Left lung (tissue), 14 donors: ENCODE measurements around the gene RESP18. TPM values are rescaled to one million over a fixed set of nuclear protein-coding genes. Genes with fewer than 3 reads are reported as not detected.

ENCODE experiments used
- ATAC-seq: fragments of 200-7000 bp; cut with Tn5 transposase; one replicate; pipeline ENCODE4 v1.9.1; 2020; ENCODE audit warnings: moderate library complexity
- DNase-seq, 4 donors: peaks; one replicate each; pipeline ENCODE4 v3.0.0-alpha.2; 2013 to 2020
- H3K27ac ChIP-seq, 2 donors: fragments of 200-600 bp; sonication (generic) in 1 of 2; one replicate each; pipeline versions ENCODE4 v1.5.0 to v1.8.0; 2020 to 2021
- H3K27me3 ChIP-seq, 2 donors: fragments of 200-600 bp; sonication (generic) in 1 of 2; one replicate each; pipeline versions ENCODE4 v1.5.0 to v1.8.0; 2020 to 2021
- H3K36me3 ChIP-seq, 2 donors: fragments of 200-600 bp; sonication (generic) in 1 of 2; one replicate each; pipeline versions ENCODE4 v1.5.0 to v1.8.0; 2020 to 2021
- H3K4me1 ChIP-seq, 2 donors: fragments of 200-600 bp; one replicate each; pipeline ENCODE4 v1.8.0; 2021
- H3K4me3 ChIP-seq, 2 donors: fragments of 200-600 bp; sonication (generic) in 1 of 2; one replicate each; pipeline versions ENCODE4 v1.5.0 to v1.8.0; 2020 to 2021; ENCODE audit warnings: mild to moderate bottlenecking in 1 of 2
- H3K9me3 ChIP-seq, 2 donors: fragments of 200-600 bp; sonication (generic) in 1 of 2; one replicate each; pipeline versions ENCODE4 v1.5.0 to v1.8.0; 2020 to 2021
- intact Hi-C, 2 donors: fragments of 100-400 bp; cut with DNase I; formaldehyde crosslinking; loops; one replicate each; pipeline versions ENCODE4 v1.11.2 to v1.14.2; 2022
- long read RNA-seq, 12 donors: library from polyadenylated mRNA in 2 of 12; unstranded in 2 of 12; transcript quantifications; one replicate each; pipeline ENCODE4 v2.0.0 and lab custom pipeline, GENCODE V29; 2019 to 2026
- polyA plus RNA-seq, 6 donors: library from polyadenylated mRNA; unstranded; fragments of 120-200 nt; gene quantifications; one replicate each; pipeline ENCODE4 v1.2.1, GENCODE V29; 2013; ENCODE audit not compliant: insufficient read length in 6 of 6
- total RNA-seq, 2 donors: library from RNA; stranded (reverse); fragmentation: NEBNext Ultra II Directional; extraction: Animal tissue kit (Norgen Biotek cat#: 25700); gene quantifications; one replicate each; pipeline ENCODE4 v1.2.1, GENCODE V29; 2021
- TF ChIP-seq, protein P1 (sequence below), 2 donors: fragments of 200-600 bp; sonication (generic) in 1 of 2; IDR thresholded peaks; one replicate each; pipeline versions ENCODE4 v1.5.0 to v1.8.0; 2021; ENCODE audit warnings: antibody characterized with exemption in 2 of 2
- donor health status: DM: no; HTN: yes; CAD: no.
- donor health status: DM: no; HTN: no; CAD: no.

The RESP18 gene
- total RNA-seq (not detected), polyA plus RNA-seq (not detected)
- long read RNA-seq, donor 1, result 0 reads
- long read RNA-seq, donor 2, result 0 reads
- long read RNA-seq, donor 3, result 0 reads
- long read RNA-seq, donor 4, result 0 reads
- long read RNA-seq, donor 5, result 0 reads
- long read RNA-seq, donor 6, result 0 reads
- long read RNA-seq, donor 7, result 0 reads
- long read RNA-seq, donor 8, result 0 reads
- long read RNA-seq, donor 9, result 0 reads
- long read RNA-seq, donor 10, result 0 reads
- long read RNA-seq, donor 11, partial matches to known transcripts, result 6 of 8 reads
- long read RNA-seq, donor 11, other reads (novel, unspliced or antisense), result 0 of 8 reads
- long read RNA-seq, donor 12, result 0 reads

DNA sequence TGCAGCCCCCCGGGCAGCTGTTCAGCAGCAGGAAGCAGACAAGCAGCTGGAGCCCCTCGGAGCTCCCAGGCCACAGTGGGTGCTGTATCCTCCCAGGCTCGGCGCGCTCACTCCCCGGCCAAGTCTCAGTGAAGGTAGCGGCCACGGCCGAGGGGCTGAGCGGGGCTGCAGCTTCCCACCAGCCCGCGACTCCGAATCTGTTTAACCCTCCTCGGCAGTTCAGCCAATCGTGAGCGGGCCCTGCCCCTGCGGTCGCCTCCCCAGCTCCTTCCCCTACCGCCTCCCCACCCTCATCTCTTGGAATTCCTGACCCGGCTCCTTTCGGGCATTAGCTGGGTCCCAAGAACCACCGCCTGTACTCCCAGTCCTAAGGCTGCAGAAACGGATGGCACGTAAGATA, at the start of gene RESP18:
TSS of gene RESP18 (minus strand) at position 203 of the 400 bp plus-strand sequence.
- Histone ChIP-seq H3K27ac (no peak within 1 kb of the TSS), H3K9me3 (no peaks in the 10 kb centered on the region), H3K4me3 (no peak within 1 kb of the TSS), H3K36me3 (no peaks in the 10 kb centered on the region), H3K4me1 (no peaks in the 10 kb centered on the region), H3K27me3 (peaks cover 20 to 90% of the 10 kb centered on the region in 2 donors)
- intact Hi-C loops, result no loop called here
- DNase-seq, result peak in 1 of 4 donors; percentile 70
- no peak for ATAC-seq
- TF ChIP-seq, protein P1, sequence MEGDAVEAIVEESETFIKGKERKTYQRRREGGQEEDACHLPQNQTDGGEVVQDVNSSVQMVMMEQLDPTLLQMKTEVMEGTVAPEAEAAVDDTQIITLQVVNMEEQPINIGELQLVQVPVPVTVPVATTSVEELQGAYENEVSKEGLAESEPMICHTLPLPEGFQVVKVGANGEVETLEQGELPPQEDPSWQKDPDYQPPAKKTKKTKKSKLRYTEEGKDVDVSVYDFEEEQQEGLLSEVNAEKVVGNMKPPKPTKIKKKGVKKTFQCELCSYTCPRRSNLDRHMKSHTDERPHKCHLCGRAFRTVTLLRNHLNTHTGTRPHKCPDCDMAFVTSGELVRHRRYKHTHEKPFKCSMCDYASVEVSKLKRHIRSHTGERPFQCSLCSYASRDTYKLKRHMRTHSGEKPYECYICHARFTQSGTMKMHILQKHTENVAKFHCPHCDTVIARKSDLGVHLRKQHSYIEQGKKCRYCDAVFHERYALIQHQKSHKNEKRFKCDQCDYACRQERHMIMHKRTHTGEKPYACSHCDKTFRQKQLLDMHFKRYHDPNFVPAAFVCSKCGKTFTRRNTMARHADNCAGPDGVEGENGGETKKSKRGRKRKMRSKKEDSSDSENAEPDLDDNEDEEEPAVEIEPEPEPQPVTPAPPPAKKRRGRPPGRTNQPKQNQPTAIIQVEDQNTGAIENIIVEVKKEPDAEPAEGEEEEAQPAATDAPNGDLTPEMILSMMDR (IDR thresholded peaks at IDR 0.05), result no peak

DNA sequence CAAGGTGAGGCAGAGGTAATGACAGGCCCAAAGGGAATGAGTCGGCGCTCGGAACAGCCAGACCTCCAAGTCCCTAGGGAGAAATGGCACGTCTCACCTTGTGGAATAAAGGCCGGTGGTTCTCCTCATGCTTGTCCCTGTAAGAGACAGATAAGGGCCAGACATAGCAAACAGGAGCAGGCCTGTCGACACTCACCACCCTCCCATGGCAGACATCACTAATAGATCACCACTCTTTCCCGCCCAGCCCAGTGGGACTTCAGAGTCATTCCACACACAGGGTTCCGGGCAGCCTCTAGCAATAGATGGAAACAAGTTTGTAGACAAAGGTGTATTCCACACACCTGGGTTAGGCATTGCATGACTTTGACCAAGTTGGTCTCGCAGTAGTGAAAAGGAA, 48.9 kb upstream of the RESP18 start:
- Histone ChIP-seq H3K27ac (no peak overlapping the region), H3K27me3 (no peaks in the 10 kb centered on the region), H3K4me1 (peaks cover 2 to 27% of the 10 kb centered on the region in 2 donors), H3K4me3 (no peak overlapping the region), H3K9me3 (no peaks in the 10 kb centered on the region), H3K36me3 (peaks cover 0 to 77% of the 10 kb centered on the region in 2 donors)
- ATAC-seq, result no peak
- intact Hi-C loops, result no loop called here
- no peak for DNase-seq
- TF ChIP-seq, protein P1 (IDR thresholded peaks at IDR 0.05), result no peak

DNA sequence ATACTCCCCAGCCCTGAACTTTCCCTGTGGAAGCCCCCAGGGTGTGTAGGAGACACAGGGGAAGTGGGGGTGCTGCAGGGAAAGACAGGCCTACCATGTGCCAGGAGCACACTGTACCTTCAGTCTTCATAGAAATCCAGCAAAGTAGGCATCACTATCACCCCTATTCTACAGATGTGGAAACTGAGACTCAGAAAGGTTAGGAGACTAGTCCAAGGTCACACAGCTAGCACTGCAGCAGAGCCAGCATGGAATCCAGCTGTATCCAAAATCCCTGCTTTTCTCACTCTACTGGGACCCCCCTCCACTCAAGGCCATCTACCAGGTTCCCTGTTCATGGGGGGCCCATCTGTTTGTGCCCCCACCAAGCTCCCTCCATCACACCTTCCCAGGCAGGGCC, 48.4 kb upstream of the RESP18 start:
- Histone ChIP-seq H3K27ac (no peak overlapping the region), H3K9me3 (no peaks in the 10 kb centered on the region), H3K4me3 (no peak overlapping the region), H3K4me1 (peaks cover 0 to 22% of the 10 kb centered on the region in 2 donors), H3K36me3 (peaks cover 0 to 74% of the 10 kb centered on the region in 2 donors), H3K27me3 (no peaks in the 10 kb centered on the region)
- TF ChIP-seq, protein P1 (IDR thresholded peaks at IDR 0.05), result no peak
- intact Hi-C loops, result no loop called here
- DNase-seq (no peak), ATAC-seq (no peak)

DNA sequence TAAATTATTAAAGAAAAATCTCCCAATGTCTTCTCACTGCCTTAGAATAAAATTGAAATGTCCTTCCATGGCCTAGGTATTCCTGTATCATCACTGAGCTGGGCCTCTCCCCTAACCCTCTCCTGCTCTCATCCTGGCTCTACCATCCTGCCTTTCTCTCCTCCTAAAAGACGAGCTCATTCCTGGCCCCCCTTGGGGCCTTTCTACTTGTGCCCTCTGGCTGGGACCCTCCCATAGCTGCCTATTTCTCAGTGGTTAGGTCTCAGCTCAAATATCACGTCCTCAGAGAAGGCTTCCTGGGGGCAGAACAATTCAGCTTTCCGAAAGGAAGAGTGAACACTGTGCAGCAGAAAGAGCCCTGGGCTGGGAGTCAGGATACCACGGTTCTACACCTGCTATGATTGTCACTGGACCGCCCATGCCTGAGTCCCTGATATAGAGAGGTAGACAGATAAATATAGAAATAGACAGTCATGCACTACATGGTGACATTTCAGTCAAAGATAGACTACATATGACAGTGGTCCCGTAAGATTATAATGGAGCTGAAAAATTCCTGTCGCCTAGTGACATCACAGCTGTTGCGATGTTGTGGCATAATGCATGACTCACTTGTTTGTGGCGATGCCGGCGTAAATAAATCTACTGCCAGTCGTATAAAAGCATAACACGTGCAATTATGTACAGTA, 45.8 kb upstream of the RESP18 start:
- no peaks in the 10 kb centered on the region for H3K27me3 ChIP-seq
- intact Hi-C loops, result no loop called here
- no peak overlapping the region for H3K27ac ChIP-seq
- H3K36me3 ChIP-seq, result peaks cover 0 to 66% of the 10 kb centered on the region in 2 donors
- TF ChIP-seq, protein P1 (IDR thresholded peaks at IDR 0.05), result no peak
- H3K4me1 ChIP-seq, result no peaks in the 10 kb centered on the region
- H3K4me3 ChIP-seq, result no peak overlapping the region
- ATAC-seq, result no peak
- no peaks in the 10 kb centered on the region for H3K9me3 ChIP-seq
- DNase-seq, result no peak

DNA sequence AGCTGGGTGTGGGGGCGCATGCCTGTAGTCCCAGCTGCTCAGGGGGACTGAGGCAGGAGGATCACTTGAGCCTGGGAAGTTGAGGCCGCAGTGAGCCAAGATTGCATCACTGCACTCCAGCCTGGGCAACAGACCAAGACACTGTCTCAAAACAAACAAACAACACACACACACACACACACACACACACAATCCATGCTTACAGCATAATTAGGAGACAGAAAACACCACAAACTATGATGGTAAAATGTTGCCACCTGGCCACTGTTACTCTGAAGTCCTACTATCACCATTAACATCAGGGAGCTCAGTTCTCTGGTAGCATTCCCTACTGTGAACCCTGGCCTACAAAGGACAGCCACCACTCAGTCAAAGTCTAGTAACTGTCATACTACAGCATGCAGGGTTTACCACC, 36.9 kb upstream of the RESP18 start:
- peak overlapping the region in 1 of 2 donors; percentile 74 for H3K27ac ChIP-seq
- peak in 2 of 4 donors; percentile 76 to 86 for DNase-seq

More for the DNA sequence above, 36.9 kb upstream of the RESP18 start:
- intact Hi-C loops, result no loop called here
- ATAC-seq, result peak; percentile 75
- H3K9me3 ChIP-seq, result no peaks in the 10 kb centered on the region
- no peak overlapping the region for H3K4me3 ChIP-seq
- peaks cover 0 to 14% of the 10 kb centered on the region in 2 donors for H3K4me1 ChIP-seq
- no peaks in the 10 kb centered on the region for H3K27me3 ChIP-seq
- TF ChIP-seq, protein P1 (IDR thresholded peaks at IDR 0.05), result no peak
- H3K36me3 ChIP-seq, result peaks cover 0 to 17% of the 10 kb centered on the region in 2 donors
